ENCODE data around the gene NRBF2. TPM values are rescaled to one million over a fixed set of nuclear protein-coding genes. Genes with fewer than 3 reads are reported as not detected.

NRBF2 gene
- total RNA-seq, 1 experiment from 2014 or later: 22.1 TPM

DNA sequence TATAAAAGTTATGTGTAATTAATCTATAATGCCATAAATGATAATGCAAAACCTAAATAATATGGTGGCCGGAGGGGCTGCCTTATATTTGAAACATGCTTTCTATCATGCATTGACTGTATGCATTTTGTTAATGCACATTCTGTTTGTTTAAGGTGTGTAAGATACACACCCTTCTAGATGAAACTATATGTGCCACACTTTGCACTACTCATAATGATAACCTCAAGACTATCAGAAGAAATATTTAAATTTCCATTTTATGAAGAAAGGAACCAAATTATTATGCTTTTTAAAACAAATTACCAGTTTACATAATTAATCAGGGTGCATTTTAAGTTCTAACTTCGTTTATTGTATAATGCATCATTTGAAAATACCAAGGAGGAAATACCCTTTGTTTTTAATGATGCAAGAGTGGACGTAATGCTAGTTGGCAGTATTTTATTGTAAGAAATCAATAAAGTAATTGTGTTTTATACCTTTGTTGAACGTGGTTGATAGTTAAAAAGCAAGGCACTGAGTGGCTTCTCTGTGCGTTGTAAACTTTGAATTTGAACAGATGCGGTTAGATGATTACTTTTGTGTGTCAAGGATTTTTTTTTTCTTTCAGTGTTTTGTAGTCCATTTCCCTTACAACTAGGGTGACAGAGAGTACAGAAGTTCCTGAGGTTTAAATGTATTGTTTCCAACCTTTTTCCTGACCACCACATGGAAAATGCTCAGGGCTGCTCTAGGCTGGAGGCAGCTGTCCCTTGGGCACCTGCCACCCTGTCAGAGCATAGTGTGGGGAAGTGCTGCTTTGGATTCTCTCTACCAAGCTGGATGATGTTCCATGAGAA, 21.6 kb downstream of the NRBF2 start:
- POLR2A ChIA-PET (ENCODE audit: unreplicated experiment): no interaction called here
- Histone ChIP-seq H3F3A (ENCODE audit: insufficient read depth, low read depth) (peaks cover 5% of the 10 kb centered on the region; the same call in 1 of the 2 replicates), H4K20me1 (ENCODE audit: insufficient read depth) (peaks cover 29% of the 10 kb centered on the region), H3K9me3 (ENCODE audit: insufficient read depth, low read depth) (no peaks in the 10 kb centered on the region), H3K4me3 (no peak overlapping the region), H3K4me1 (replicated peaks; ENCODE audit: insufficient read depth) (no peaks in the 10 kb centered on the region), H3K27me3 (ENCODE audit: insufficient read depth, low read depth) (no peaks in the 10 kb centered on the region), H3K36me3 (ENCODE audit: low read depth) (peaks cover 14% of the 10 kb centered on the region; the same call in 1 of the 2 replicates), H3K9me2 (ENCODE audit: insufficient read depth) (no peaks in the 10 kb centered on the region), H3K79me2 (ENCODE audit: low read depth) (no peaks in the 10 kb centered on the region), H2AFZ (no peak overlapping the region), H3K27ac (no peak overlapping the region), H3K4me2 (no peak overlapping the region)
- no peak for DNase-seq
- intact Hi-C loops (cut with micrococcal nuclease; ENCODE audit: unreplicated experiment): loop anchor here (5.0 kb wide), 2 partner anchors 542 to 1117 kb away; no protein-coding TSS in a partner anchor
- no peak for TF ChIP-seq EZH2 (IDR thresholded peaks at IDR 0.05; ENCODE audit: low read depth)
- BruUV-seq (replicated peaks): no TSS peak
- CTCF ChIA-PET: no interaction called here

DNA sequence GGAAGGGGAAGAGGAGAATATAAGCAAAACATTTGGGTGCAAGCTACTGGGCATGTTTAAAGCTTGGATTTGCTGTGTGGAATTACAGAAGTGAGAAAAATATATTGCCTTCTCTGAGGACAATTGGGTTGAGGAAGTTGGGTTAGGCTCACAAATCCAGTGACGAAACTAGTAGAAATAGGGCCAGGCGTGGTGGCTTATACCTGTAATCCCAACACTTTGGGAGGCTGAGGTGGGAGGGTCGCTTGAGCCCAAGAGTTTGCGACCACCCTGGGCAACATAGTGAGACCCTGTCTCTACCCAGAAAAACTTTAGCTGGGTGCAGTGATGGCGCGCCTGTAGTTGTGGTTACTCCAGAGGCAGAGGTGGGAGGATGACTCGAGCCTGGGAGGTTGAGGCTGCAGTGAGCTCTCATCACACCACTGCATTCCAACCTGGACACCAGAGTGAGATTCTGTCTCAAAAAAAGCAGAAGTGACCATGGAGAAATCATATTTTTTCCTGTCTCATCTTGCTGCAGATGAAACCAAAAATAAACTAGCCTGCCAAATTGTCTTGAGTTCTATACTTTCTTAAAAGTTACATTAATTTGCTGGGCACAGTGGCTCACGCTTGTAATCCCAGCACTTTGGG, 22.4 kb downstream of the NRBF2 start:
- POLR2A ChIA-PET (ENCODE audit: unreplicated experiment): no interaction called here
- CTCF ChIA-PET: interaction anchor here (1.1 kb wide), 1 partner anchor 651 kb away, joined by 12 read pairs; no protein-coding TSS in a partner anchor

GRCh38 chr10:63156236-63156635, 23.1 kb downstream of the NRBF2 start:
- POLR2A ChIA-PET (ENCODE audit: unreplicated experiment): no interaction called here
- H4K20me1 ChIP-seq (ENCODE audit: insufficient read depth): peaks cover 28% of the 10 kb centered on the region
- no TSS peak for BruUV-seq (replicated peaks)

More for the DNA sequence above, 22.4 kb downstream of the NRBF2 start:
- Histone ChIP-seq H3K4me1 (replicated peaks; ENCODE audit: insufficient read depth) (no peaks in the 10 kb centered on the region), H3K4me2 (no peak overlapping the region), H3K27ac (no peak overlapping the region), H3K27me3 (ENCODE audit: insufficient read depth, low read depth) (no peaks in the 10 kb centered on the region), H3K9me3 (ENCODE audit: insufficient read depth, low read depth) (no peaks in the 10 kb centered on the region), H3F3A (ENCODE audit: insufficient read depth, low read depth) (peaks cover 5% of the 10 kb centered on the region; the same call in 1 of the 2 replicates), H4K20me1 (ENCODE audit: insufficient read depth) (peaks cover 29% of the 10 kb centered on the region), H3K4me3 (no peak overlapping the region), H2AFZ (no peak overlapping the region), H3K9me2 (ENCODE audit: insufficient read depth) (no peaks in the 10 kb centered on the region), H3K79me2 (ENCODE audit: low read depth) (no peaks in the 10 kb centered on the region), H3K36me3 (ENCODE audit: low read depth) (peaks cover 14% of the 10 kb centered on the region; the same call in 1 of the 2 replicates)
- BruUV-seq (replicated peaks): no TSS peak
- intact Hi-C loops (cut with micrococcal nuclease; ENCODE audit: unreplicated experiment): loop anchor here (5.0 kb wide), 2 partner anchors 543 to 1118 kb away; no protein-coding TSS in a partner anchor
- no peak for DNase-seq
- no peak for TF ChIP-seq EZH2 (IDR thresholded peaks at IDR 0.05; ENCODE audit: low read depth)
- TF ChIP-seq, protein P1, sequence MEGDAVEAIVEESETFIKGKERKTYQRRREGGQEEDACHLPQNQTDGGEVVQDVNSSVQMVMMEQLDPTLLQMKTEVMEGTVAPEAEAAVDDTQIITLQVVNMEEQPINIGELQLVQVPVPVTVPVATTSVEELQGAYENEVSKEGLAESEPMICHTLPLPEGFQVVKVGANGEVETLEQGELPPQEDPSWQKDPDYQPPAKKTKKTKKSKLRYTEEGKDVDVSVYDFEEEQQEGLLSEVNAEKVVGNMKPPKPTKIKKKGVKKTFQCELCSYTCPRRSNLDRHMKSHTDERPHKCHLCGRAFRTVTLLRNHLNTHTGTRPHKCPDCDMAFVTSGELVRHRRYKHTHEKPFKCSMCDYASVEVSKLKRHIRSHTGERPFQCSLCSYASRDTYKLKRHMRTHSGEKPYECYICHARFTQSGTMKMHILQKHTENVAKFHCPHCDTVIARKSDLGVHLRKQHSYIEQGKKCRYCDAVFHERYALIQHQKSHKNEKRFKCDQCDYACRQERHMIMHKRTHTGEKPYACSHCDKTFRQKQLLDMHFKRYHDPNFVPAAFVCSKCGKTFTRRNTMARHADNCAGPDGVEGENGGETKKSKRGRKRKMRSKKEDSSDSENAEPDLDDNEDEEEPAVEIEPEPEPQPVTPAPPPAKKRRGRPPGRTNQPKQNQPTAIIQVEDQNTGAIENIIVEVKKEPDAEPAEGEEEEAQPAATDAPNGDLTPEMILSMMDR (conservative IDR thresholded peaks at IDR 0.05): no peak

More at GRCh38 chr10:63156236-63156635, 23.1 kb downstream of the NRBF2 start:
- no peak overlapping the region for H3K4me2 ChIP-seq
- intact Hi-C loops (cut with micrococcal nuclease; ENCODE audit: unreplicated experiment): loop anchor here (5.0 kb wide), 2 partner anchors 544 to 1119 kb away; no protein-coding TSS in a partner anchor
- H3K9me2 ChIP-seq (ENCODE audit: insufficient read depth): no peaks in the 10 kb centered on the region
- H3K9me3 ChIP-seq (ENCODE audit: insufficient read depth, low read depth): no peaks in the 10 kb centered on the region
- no peaks in the 10 kb centered on the region for H3K4me1 ChIP-seq (replicated peaks; ENCODE audit: insufficient read depth)
- peaks cover 14% of the 10 kb centered on the region; the same call in 1 of the 2 replicates for H3K36me3 ChIP-seq (ENCODE audit: low read depth)
- no peak for DNase-seq
- H3F3A ChIP-seq (ENCODE audit: insufficient read depth, low read depth): peaks cover 5% of the 10 kb centered on the region; the same call in 1 of the 2 replicates
- H3K79me2 ChIP-seq (ENCODE audit: low read depth): no peaks in the 10 kb centered on the region
- H2AFZ ChIP-seq: no peak overlapping the region
- H3K4me3 ChIP-seq: no peak overlapping the region
- CTCF ChIA-PET: interaction anchor here (0.7 to 2.0 kb wide), 3 partner anchors 11 to 651 kb away, joined by 3 to 12 read pairs (median 11); no protein-coding TSS in a partner anchor
- no peak for TF ChIP-seq EZH2 (IDR thresholded peaks at IDR 0.05; ENCODE audit: low read depth)
- TF ChIP-seq, protein P1 (conservative IDR thresholded peaks at IDR 0.05): no peak
- H3K27ac ChIP-seq: no peak overlapping the region
- H3K27me3 ChIP-seq (ENCODE audit: insufficient read depth, low read depth): no peaks in the 10 kb centered on the region
